Left hindlimb (tissue), 1 donor: ENCODE measurements around the gene SHB.

Experiments
- DNase-seq: peaks from one replicate; pipeline ENCODE4 v3.0.0-alpha.2; 2018

Gene SHB

DNA sequence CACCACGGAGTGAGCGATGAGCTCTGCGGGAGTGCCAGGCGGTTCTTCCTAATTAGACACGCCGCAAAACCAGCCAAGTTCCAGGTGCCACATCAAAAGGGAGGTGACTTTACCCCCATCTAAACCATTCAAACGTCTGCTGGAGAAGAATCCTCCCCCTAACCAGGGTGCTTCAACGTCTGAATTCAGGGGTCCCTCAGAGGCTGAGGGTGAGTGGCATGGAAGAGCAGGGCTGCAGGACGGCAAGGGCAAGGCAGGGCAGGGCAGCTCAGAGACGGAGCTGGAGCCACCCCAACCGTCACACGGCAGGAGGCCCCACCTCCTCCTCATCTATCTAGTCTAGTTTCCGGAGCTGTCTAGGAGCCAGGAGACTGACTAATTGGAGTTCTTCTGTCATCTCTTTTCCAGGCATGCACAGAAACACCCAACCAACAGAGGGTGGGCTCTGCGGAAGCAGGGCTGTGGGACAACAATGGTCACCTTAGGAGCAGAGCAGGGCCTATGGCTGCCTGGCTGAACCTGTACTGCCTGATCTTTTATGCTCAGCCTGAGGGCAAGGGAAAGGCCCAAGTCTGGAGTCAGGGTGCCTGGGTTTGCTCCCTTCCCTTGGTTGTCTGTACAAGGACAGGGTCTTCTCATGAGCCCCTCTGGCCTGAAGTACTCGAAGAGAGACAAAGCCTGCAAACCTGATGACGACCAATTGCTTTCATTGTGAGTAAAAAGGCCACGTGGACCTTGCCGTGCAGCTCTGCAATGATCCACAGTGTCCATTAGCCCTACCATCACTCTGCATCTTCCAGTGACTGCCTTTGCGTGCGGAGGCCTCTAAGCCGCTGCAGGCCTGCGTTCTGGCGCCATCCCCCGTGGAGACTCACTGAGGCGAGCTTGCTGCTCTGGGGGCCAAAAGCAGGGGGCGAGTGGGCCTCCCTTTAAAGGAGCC is 84.1 kb downstream of the SHB start:
- DNase-seq, result no peak

DNA sequence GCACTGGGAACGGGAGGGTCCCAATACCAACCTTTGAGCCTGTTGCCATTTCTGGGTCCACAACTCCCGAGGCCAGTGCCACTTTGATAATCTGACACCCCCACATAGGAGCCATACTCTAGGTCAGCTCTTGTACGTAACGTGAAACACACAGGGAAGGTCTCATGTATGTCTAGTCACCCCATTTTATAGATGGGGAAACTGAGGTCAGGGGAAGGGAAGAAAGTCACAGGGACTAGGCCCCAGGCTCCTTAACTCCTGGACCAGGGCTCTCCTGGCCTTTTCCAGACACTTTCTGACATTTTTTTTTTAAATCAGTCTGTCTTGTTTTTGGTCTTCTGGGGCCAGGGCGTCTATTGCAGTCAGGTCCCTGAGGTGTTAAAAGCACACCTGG is 84.8 kb downstream of the SHB start:
- no peak for DNase-seq

DNA sequence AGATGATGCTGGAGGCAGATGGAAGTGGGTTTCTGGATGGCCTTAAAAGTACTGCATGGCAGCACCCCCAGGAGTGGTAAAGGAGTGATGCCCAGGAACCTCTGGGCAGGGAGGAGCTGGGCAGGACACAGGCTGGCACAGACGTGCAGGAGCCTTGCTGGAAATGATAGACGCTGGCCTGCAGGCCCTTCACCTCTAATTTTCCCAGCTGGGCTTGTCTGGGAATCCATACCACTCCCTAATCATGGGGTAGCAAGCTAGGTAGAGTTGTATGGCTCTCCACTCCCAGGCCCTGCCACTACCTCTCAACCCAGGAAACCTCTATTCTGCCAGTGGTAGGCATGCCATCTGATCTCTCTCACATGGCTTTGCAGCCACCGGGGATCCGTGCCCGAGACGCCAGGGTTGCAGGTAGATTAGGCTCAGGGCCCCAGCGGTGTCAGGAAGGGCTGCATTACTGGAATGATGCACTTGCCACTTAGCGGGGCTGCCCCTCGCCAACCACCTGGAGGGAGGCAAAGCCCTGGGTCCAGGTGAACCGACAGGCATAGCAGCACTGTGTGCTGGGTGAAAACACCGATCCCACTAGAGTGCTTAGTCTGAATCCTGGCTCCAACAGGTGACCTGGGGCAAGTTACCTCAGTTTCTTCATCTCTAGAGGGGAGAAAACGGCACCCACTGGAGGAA is 85.5 kb downstream of the SHB start:
- DNase-seq, result no peak

DNA sequence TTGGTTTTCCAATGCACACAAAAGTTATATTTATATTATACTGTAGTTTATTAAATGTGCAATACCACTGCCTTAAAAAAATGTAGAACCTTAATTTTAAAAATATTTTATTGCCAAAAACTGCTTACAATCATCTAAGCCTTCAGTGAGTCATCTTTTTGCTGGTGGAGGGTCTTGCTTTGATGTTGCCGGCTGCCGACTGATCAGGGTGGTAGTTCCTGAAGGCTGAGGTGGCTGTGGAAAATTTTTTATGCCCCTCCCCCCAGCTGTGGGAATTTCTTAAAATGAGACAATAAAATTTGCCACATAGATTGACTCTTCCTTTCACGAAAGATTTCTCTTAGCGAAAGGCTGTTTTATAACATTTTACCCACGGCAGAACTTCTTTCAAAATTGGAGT is 89.2 kb downstream of the SHB start:
- DNase-seq, result no peak

DNA sequence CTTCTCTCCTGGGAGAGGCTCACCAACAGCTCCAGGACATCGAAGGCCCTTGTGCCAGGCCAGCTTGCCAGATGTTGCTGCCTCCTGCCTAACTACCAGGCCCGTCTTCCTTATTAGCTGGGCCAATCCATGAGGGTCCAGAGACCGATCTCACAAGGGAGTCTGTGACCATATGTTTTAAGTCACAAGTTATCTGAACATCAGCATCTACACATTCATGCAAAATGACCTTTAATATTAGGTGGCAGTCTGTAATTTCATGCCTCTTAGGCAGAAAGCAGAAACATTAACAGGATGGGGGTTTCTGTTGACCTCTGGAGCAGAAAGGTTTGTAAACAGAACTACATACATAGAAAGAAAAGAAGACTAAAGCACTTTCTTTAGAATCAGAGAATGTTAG is 90.0 kb downstream of the SHB start:
- DNase-seq, result no peak

DNA sequence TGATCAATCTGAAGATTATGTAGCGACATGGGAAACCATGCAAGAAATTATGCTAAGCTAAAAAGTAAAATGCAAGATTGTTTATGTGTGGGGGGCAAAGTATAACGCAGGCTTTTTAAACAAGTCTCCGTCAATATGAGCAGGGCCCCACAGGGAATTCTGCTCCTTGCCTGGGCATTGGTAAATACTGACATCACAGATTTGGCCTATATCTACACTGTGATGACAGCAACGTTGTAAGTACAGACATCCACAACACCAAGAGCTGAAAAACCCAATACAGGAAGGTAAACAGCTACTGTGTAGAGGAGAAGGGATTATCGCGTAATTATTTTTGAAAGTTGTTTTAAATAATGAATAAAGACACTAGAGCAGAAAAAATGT is 90.6 kb downstream of the SHB start:
- DNase-seq, result no peak

DNA sequence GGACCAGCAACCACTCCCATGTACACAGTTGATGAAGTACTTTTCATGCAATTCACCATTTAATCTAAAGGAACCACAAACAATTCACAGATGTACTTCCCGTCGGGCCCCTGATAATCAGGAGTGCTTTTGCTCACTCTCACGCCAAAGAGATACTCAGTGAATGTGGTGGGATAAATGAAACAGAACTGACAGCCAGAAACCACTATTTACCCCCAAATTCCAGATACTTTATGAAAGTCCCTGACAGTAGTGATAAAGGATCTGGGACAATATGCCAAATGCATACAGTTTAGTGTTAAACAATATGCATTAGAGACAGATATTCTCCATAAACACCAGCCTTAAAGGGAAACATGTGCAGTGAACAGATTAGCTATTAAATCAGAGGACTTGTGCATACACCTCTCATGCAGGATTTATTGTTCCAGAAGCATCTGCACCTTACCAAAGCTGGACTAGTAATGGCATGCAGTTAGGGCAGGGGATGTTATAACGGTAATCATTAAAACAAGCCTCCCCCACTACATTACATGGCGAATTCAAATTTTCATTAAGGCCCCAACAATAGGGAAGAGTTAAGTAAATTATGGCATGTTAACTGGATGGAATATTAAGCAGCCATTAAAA is 91.1 kb downstream of the SHB start:
- no peak for DNase-seq

DNA sequence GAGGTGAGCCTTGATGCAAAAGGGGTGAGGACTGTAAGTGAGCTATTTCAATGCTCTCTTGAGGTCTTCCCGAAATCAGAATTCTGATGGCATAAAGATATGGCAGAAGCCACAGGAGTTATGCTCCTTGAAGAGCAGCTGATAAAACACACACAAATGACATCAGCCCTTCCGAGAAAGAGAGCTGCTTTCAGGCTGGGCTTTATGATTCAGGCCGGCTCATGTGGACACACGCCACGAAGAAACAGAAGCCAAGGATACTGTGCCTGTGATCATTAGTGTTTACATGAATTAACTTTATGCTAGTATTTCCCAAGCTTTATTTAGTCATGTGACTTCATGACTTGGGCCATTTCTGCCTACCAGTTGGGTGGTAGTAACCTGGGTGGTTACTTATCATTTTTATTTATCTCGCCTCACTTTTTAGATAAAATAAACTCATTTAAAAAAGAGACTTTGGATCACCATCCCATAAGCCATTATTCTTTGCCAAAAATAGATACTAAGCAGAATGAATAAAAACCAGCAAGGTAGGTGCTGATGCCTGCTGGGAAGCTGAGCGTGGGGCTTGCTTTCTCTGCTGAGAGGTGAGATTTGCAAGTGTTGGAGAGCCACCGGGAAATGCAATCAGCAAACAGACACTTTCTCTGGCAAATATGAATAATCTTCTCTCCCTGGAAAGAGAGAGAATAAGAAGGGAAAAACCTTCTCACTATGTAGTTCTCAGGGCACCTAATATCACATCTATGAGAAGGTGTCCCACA is 92.1 kb downstream of the SHB start:
- peak; percentile 60 for DNase-seq

DNA sequence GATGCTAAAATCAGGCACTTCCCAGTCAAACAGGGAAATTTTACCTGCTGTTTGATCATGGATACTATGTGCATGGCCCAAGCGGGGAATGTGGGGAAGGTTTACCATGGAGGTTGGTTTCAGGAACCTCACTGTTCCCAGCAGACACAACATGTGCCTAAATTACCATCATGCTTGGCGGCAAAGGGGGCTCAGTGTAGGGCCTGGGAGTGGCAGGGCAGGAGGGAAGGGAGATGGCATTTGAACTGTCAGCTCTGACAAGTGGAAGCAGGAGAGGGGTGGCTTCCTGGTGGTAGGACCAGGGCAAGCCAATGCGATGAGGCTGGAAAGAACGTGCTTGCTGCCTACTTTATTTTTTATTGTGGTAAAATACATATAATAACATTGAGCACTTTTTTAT is 93.4 kb downstream of the SHB start:
- no peak for DNase-seq

DNA sequence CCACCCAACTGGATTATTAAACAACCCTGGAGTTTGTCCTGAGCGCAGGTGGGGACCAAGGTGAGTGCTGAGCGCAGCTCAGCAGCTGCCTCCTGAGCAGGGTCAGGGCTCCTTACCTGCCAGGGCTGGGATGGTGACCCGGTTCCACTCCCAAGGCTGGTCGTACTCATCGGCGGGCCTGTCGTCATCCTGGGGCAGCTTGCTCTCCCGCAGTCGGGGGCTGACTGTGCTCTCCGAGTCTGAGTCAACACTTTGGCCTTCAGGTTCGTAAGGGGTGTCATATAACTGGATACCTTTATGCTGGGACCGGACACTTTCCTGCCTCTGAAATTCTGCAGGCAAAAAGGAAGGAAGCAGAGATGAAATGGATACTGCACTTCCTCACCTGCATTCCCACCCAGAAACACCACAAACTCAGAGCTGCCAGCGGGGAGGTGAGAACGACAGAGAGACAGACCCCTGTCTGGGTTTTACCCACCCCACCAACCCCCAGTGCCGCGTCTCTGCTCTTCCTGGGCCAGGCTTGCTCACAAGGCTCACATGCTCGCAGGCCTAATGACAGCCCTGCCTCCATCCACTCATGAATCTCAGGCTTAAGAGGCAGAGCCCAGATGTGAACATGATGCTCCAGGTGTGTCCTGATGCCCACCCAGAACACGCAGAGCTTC is 94.4 kb downstream of the SHB start:
- no peak for DNase-seq

DNA sequence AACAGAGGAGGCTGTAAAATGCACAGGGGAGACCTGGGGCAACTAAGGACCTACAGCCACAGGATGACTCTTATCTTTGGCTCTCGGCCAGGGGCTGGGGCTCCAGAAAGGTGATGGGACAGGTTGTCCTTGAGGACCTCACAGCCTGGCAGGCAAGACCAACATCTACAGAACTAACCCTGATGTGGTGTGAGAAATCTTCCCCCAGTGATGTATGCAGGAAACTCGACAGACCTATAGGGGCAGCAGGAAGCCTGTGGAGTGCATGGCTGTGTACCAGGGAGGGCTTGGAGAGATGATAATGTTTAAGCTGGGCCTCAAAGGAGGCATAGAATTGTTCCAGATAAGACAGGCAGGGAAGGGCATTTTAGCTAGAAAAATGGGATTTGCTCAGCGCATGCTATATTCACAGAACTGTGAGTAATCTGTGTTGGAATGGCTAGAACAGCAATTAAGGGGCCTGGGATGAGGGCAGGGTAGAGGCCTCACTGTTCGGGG is 96.6 kb downstream of the SHB start:
- DNase-seq, result no peak

DNA sequence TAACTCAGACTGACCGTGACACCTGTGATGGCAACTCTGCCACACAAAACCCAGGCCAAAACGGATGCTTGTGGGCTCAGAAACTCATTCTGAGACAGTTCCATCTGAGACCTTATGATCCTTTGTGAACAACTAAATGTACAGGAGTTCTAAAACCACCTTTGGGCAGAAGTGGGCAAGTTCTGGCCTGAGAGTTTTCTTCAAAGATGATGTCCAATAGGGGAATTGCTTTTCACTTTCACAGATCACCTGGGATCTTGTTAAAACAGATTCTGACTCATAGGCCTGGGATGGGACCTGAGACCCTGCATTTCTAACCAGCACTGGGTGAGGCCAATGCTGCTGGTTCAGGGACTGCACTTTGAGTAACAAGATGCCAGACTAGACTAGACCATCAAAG is 97.3 kb downstream of the SHB start:
- DNase-seq, result no peak

DNA sequence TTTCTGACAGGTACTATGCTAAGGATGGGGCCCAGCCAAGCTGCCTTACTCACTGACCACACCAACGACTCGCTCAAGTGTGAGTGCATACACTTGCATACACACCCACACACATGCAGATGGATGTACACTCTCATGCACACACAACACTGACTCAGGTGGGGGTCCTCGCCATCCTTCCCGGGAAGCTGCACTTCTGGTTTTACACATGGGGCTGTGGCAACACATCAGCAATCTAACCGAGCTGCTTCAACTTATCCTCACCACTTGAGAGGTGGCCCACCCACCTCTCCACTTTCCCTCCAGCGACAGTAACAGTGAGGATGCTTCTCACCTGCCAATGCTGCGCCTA is 97.9 kb downstream of the SHB start:
- DNase-seq, result no peak

DNA sequence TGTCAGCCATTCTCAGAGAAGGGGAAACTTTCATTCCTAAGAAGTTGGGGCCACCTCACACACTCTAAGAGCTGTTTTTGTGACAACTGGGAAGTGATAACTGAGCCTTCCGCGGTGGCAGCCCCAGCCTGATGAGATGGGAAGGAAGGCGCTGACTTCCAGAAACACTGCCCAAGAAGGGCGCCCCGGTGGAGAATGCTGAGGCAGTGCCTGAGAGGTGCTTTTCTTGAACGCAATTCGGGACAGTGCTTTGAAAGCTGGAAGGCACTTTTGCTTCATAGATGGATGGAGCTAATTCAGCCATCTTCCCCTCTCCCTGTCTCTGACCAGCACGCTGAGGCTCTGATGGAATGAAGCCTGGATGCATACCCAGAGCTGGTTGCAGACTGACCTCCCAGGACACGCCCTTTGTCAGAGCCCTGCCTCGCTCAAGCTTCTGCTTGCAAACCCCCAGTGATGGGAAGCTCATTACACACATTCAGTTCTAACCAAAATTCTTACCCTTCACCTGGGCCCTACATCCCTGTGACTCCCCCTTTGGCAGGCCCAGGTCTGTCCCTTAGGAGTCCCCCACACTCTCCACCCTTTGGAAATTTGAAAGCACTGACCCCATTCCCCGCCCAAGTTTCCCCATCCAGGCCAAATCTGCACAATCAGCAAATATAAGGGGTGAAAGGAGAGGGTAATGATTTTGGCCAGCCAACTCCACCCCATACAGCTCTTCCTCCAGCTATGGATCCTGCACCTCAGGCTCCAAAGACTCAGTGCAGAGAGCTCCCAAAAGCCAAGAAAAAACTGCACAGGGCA is 98.5 kb downstream of the SHB start:
- DNase-seq, result no peak

DNA sequence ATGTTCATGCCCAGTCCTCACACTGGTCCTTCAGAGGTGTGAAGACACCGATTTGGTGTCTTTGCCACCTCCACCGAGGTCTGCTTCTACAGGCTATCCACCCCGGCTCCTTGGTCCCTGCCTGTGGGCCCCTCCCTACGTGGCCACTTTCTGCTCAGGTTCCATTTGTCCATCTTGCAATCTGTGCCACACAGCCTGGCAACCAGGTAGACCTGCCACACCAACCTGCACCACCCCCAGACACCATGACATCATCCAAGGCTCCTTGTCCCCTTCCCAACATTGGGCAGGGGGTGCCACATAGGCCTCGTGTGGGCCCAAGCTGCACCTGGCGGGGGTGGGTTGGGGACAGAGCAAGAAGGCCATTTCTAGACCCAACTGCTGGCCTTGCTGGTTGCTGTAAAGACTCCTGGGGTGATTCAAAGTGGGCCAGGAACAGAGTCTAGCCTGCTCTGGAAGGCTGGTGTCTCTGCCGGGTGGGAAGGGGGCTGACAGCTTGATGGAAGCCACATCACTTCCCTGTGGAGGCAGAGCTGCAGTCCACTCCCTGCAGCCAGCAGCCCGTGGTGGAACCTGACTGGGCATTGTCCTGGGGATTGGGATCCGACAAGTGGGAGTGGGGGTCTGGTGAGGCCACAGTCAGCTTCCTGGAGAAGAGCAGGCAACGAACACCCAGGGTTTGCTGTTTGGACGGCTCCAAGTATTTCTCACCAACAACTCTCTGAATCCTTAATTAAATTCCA is 99.3 kb downstream of the SHB start:
- DNase-seq, result no peak

DNA sequence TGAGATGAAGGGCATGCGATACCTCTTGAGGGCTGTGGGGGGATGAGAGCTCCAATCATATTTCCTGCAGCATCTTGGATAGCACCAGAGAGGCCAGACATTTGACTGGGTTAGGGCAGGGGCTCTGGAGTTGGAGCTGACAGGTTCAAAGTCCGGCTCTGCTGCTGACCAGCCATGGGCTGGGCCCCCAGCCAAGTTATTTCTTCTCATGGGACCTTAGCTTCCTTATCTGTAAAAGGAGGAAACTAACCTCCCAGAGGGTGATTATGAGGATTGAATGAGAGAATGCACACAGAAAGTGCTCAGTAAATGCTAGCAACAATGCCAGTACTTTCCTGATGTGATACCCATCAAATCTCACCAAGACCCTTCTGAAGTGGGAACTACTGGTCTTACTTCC is 99.9 kb downstream of the SHB start:
- no peak for DNase-seq

DNA sequence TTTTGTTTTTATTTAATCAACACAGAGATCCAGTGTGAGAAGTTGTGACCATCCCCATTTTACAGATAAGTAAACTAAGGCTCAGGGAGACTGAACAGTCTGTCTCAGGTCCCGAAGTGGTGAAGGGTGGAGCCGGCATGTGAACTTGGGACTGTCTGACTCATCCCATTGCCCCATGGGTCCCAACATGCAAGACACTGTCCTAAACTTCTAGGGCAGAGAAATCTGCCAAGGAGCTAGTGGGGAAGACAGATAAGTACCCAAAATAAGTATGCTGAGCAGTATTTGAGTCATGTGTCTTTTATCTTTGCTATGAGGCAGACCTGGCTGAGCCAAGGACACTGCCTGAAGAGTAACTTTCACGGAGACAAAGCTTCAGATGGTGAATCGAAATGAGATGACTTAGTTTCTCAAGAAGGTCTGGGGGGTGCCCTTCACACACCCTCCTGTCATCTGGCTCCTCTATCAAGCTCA is 100.8 kb downstream of the SHB start:
- DNase-seq, result no peak

DNA sequence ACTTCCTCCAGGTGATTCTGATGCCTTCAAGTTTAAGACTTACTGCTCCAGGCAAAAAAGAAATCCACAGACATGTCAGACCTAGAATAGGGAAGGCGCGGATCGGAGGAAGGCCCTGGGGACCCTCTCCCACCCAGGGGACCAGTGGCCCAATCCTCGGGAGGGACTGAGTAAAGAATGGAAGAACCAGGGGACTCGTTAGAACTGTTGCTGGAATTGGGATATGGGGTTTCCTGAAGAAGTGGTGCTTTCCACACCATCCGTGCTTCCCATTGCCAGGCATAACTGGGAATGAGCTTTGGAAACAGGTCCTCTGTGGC is 101.3 kb downstream of the SHB start:
- no peak for DNase-seq

DNA sequence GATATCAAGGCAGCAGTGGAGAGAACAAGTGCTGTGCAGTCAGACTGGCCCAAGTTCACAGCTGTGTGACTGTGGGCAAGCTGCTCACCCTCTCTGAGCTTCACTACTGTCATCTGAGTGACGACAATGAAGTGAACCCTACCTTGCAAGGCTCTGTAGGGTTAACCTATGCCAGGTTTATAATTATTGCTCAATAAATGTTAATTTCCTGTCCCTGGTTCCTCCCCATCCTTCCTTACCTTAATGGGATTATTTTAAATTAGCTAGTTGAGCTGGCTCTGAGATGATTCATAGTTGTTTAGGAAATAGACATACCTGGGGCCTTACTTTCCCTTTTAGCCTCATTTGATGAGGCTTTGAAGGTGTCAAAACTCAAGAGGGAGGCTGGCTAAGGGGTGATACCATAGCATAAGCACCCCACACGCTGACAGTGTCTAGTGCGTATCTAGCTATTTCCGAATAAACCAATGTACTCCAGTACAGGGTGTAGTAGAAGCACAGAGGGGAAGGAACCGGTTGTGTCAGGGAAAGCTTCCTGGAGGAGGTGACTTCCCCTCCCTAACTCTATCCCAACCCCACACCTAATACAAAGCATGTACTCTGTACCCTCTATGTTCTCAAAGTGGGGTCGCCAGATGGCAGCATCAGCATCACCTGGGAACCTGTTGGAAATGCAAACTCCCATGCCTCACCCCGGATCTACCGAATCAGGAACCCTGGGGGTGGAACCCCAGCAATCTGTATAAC is 101.8 kb downstream of the SHB start:
- no peak for DNase-seq

DNA sequence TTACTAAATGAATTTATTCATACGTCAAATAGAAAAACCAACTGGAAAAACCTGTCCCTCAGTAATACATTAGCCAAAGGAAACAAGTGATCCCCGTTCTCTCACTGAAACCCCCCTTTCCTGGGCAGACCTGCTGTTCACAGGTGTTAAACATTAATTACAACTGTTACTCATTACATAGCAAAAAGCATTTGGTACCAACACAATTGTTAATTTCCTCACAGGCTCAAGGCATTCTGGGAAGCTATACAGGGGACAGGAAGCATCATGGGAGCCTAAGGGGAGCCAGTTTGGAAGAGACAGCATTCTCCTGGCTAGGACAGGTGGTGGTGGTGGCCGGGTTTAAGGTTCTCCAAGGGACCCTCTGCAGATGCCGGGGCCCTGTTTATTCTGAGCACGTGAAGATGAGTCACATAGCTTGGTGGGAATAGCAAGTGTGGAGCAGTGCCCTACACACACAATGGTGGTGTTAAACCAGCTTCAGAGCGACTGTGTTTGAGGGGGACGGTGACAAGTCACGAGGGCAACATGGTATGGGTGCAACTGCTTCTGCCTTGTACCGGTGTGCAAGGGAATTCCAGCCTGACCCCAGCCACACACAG is 102.5 kb downstream of the SHB start:
- no peak for DNase-seq
